Articular chondrocyte of knee joint (primary cell): ENCODE data around the gene ETHE1. TPM values are rescaled to one million over a fixed set of nuclear protein-coding genes. Genes with fewer than 3 reads are reported as not detected.

Experiments
- total RNA-seq: library from RNA; depleted of rRNA; stranded (reverse); fragments of >200 nt; gene quantifications from 2 replicates; pipeline ENCODE4 v1.2.3, GENCODE V29; 2012

The ETHE1 gene
- total RNA-seq = 41.0 TPM in 2 replicates

GRCh38 chr19:43526884-43527859 is at the start of gene ETHE1:
ETHE1 (minus strand) TSS chr19:43527201; CDS start chr19:43527177, 24 bp downstream.

DNA sequence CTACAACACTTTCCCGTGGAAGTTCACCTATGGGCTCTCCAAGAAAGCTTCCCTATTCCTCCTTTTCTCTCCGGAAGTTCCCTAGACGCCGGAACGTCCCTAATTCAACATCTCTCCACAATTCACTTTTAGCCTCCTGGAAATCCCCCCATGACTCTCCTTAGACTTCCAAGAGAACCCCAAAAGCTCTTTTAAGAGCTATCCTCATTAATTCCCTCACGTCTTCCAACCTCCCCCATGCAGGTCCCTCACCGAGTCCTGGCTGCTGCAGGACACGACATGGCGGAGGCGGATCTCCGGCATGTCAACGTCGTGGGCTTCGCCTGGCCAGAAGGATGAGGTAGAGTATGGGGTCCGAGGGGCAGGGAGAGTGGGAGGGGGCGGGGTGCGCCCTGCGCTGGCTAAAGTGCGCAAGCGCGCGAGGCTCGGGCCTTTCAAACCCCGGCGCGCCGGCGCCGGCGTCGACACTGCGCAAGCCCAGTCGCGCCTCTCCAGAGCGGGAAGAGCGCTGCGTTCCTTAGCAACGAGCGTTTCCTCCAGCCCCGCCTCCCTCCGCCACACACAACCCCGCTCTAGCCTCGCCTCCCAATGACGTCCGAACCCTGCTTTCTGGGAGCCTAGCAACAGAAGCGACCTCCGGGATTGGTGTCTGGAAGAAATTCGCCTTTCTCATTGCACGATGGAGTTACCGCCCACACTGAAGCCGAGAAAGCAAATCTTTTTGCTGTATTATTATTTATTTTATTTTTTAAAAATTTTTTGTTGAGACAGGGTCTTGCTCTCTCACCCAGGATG is 48.4 kb upstream of the ETHE1 start, which contains the start of the genes PINLYP and XRCC1:
Gene PINLYP, plus strand, starts transcription at position 646 of the 795 bp plus-strand sequence. CDS start 1,391 bp downstream, outside the sequence.
Gene XRCC1, minus strand, starts transcription at position 372 of the 795 bp plus-strand sequence. Its CDS starts 69 bp downstream, at position 303.

DNA sequence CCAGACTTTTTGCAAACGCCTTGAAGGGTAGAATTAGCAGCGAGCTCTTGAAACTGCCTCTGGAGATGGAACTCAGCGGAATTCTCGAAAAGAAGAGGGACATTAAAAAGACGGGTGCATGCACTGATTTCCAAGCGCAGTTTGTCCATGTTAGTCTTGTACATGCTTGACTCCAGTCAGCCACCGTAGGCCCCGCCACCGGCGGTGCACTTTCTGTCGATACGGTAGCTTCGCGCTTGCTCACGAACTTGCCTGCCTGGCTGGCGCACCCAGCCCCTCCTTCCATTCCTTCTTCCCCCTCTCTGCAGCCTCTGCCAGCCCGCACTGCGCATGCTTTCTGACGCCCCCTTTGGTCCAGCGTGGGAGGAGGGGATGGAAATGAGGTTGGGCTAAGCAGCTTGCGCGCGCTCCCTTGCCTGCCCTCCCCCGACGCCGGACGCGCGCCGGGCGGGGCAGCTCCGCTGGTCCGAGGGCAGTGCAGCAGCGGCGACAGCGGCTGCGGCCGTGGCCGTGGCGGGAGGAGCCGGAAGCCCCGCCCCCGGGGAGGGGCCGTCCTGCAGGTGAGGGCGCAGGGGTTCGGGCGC is 6.1 kb upstream of the ETHE1 start, which contains the start of gene ZNF575:
Gene ZNF575, plus strand, starts transcription at position 227 of the 584 bp plus-strand sequence. CDS start 1,235 bp downstream, outside the sequence.

DNA sequence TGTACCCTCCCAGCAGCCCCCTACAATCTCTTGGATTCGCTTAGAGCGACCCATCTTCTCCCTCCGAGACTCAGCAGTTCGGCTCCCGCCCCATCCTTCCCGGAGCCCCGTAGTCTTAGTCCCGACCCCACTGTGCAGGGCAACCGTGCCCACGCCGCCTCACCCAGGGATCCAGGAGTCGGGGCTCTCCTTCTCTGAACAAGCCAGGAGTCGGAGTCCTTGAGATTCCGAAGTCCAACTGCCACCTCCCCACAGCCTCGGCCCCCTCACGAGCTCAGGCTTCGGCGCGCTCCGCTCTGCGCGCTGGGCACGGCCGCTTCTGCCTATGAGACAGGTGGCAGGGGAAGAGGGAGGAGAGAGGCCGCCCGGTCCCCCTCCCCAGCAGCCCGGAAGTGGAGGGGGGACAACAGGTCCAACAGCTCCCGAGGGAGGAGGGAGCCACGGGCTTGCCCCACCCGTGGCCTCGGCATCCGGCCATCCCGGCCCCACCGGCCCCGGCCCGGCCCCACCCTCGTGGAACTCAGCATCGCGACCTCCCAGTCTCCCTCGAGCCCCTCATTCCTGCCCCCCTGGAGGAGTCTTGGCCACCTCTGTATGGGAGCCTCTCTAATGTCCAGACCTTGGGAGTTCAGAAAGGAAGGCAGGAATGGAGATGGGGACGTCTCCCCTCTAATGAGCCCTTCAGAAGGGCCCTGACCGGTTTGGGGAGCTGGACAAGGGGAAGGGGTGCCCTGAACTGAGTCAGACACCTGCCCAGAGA is 22.4 kb downstream of the ETHE1 start, which contains the start of gene PHLDB3:
Gene PHLDB3, minus strand, starts transcription at position 321 of the 760 bp plus-strand sequence. CDS start 628 bp downstream, outside the sequence.

GRCh38 chr19:43465468-43466120 is 61.4 kb downstream of the ETHE1 start, which contains the start of gene LYPD3:
LYPD3 (minus strand) TSS chr19:43465608; CDS start chr19:43465571, 37 bp downstream.

Other genes starting within 250 kb of the ETHE1 start
- 0.11 TPM in 1 of 2 replicates, not detected in the other for gene CD177, start 173.5 kb downstream of the ETHE1 start, total RNA-seq
- not detected in 2 replicates for gene TEX101, start 112.3 kb downstream of the ETHE1 start, total RNA-seq
- 0.26 and 0.32 TPM in 2 replicates for gene LYPD3, start 61.6 kb downstream of the ETHE1 start, total RNA-seq
- 7.1 and 8.3 TPM in 2 replicates for gene PHLDB3, start 22.5 kb downstream of the ETHE1 start, total RNA-seq
- 0.11 and 0.26 TPM in 2 replicates for gene ZNF575, start 6.0 kb upstream of the ETHE1 start, total RNA-seq
- 13.7 and 18.6 TPM in 2 replicates for gene XRCC1, start 48.3 kb upstream of the ETHE1 start, total RNA-seq
- gene PINLYP, start 48.6 kb upstream of the ETHE1 start, total RNA-seq = 1.8 and 3.8 TPM in 2 replicates
- gene IRGQ, start 68.9 kb upstream of the ETHE1 start, total RNA-seq = 18.3 and 19.3 TPM in 2 replicates
- 7.1 and 9.1 TPM in 2 replicates for gene ZNF576, start 69.4 kb upstream of the ETHE1 start, total RNA-seq
- gene SRRM5, start 84.9 kb upstream of the ETHE1 start, total RNA-seq = not detected in 2 replicates
- 17.7 and 21.6 TPM in 2 replicates for gene ZNF428, start 92.4 kb upstream of the ETHE1 start, total RNA-seq
- gene CADM4, start 112.6 kb upstream of the ETHE1 start, total RNA-seq = 0.26 and 0.43 TPM in 2 replicates
- 36.2 and 38.2 TPM in 2 replicates for gene PLAUR, start 143.0 kb upstream of the ETHE1 start, total RNA-seq
- gene IRGC, start 188.9 kb upstream of the ETHE1 start, total RNA-seq = not detected in 2 replicates
- gene SMG9, start 227.8 kb upstream of the ETHE1 start, total RNA-seq = 16.5 and 16.8 TPM in 2 replicates